ENCODE results near the gene INTS4. TPM values are rescaled to one million over a fixed set of nuclear protein-coding genes. Genes with fewer than 3 reads are reported as not detected.

Gene INTS4
- total and polyA plus RNA-seq, 10 of the 15 experiments (the other 5 are each of a cell fraction or from before 2014, with no cell fraction given): 20.2 to 50.5 (median 40.0) TPM

DNA sequence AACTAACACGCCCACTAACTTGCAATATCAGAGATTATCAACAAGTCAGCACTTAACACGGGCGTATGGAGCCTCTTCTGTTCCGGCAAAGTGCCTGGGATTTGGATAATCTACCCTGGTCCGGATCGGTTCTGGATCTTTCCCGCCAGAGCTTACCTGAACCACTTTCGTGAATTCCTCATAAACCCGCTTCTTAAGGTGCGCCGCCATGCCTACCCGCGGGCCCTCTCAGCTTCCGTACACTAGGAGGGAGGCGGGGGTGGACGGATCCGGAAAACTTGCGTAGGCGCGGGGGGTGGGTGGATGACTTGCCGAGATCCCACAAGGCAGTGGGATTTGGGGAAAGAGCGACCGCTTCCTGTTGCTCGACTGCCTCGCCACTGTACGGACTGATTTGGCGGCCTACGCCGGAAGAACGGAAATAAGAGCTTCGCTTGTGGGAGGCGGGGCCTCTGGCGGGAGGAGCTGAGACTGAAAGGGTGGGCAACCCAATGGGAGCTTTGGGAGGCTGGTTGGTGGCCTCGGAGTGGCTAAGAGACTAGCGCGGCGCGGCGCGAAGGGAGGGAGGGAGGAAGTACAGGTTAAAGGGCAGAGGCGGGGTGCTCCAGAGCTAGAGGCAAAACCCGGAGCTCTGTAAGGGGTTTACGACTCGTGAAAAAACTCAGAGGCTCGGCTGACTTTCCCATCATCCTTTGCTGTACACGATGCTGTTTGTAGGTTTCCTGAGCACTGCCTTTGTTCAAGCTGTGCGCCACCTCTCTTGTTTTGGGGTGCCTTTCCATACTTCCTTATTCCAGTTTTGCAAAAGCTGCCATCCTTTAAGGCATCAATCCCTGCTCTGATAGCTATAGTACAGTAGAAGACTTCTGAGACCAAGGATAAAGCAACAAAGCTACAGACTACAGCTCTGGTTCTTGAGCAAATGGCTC, at the start of gene INTS4 (continued):
- TF ChIP-seq, protein P1, sequence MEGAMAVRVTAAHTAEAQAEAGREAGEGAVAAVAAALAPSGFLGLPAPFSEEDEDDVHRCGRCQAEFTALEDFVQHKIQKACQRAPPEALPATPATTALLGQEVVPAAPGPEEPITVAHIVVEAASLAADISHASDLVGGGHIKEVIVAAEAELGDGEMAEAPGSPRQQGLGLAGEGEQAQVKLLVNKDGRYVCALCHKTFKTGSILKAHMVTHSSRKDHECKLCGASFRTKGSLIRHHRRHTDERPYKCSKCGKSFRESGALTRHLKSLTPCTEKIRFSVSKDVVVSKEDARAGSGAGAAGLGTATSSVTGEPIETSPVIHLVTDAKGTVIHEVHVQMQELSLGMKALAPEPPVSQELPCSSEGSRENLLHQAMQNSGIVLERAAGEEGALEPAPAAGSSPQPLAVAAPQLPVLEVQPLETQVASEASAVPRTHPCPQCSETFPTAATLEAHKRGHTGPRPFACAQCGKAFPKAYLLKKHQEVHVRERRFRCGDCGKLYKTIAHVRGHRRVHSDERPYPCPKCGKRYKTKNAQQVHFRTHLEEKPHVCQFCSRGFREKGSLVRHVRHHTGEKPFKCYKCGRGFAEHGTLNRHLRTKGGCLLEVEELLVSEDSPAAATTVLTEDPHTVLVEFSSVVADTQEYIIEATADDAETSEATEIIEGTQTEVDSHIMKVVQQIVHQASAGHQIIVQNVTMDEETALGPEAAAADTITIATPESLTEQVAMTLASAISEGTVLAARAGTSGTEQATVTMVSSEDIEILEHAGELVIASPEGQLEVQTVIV (IDR thresholded peaks at IDR 0.05; ENCODE audit: borderline replicate concordance, partially characterized antibody): peak; percentile 95
- TF ChIP-seq CHD4 (IDR thresholded peaks at IDR 0.05) (no peak), NFXL1 (IDR thresholded peaks at IDR 0.05; ENCODE audit: borderline replicate concordance) (no peak), KAT2A (conservative IDR thresholded peaks at IDR 0.05; ENCODE audit: control insufficient read depth, low read depth, low read length) (no peak), RUNX3 (IDR thresholded peaks at IDR 0.05; ENCODE audit: low read length) (peak; percentile 85), NR2C1 (IDR thresholded peaks at IDR 0.05) (peak; percentile 97), JUNB (IDR thresholded peaks at IDR 0.05) (no peak), ZNF384 (IDR thresholded peaks at IDR 0.05; ENCODE audit: borderline replicate concordance, low read depth, low read length) (peak; percentile 68; the same call in 1 of the 2 replicates), RBBP5 (conservative IDR thresholded peaks at IDR 0.05) (no peak), WRNIP1 (IDR thresholded peaks at IDR 0.05; ENCODE audit: borderline replicate concordance, low read depth, low read length) (no peak; the same call in 1 of the 2 replicates), STAT1 (conservative IDR thresholded peaks at IDR 0.05) (no peak), FOXK2 (IDR thresholded peaks at IDR 0.05) (peak; percentile 44), RFX5 (IDR thresholded peaks at IDR 0.05; ENCODE audit: low read depth, low read length) (peak; percentile 51; the same call in 1 of the 2 replicates), SMAD5 (IDR thresholded peaks at IDR 0.05; ENCODE audit: low read depth) (peak; percentile 75), CBX3 (IDR thresholded peaks at IDR 0.05; ENCODE audit: borderline replicate concordance, low read depth) (no peak)
- TF ChIP-seq, protein P2, sequence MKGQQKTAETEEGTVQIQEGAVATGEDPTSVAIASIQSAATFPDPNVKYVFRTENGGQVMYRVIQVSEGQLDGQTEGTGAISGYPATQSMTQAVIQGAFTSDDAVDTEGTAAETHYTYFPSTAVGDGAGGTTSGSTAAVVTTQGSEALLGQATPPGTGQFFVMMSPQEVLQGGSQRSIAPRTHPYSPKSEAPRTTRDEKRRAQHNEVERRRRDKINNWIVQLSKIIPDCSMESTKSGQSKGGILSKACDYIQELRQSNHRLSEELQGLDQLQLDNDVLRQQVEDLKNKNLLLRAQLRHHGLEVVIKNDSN (IDR thresholded peaks at IDR 0.05; ENCODE audit: borderline replicate concordance, extremely low read length, insufficient read depth, low read depth, low read length): no peak
- TF ChIP-seq, protein P3, sequence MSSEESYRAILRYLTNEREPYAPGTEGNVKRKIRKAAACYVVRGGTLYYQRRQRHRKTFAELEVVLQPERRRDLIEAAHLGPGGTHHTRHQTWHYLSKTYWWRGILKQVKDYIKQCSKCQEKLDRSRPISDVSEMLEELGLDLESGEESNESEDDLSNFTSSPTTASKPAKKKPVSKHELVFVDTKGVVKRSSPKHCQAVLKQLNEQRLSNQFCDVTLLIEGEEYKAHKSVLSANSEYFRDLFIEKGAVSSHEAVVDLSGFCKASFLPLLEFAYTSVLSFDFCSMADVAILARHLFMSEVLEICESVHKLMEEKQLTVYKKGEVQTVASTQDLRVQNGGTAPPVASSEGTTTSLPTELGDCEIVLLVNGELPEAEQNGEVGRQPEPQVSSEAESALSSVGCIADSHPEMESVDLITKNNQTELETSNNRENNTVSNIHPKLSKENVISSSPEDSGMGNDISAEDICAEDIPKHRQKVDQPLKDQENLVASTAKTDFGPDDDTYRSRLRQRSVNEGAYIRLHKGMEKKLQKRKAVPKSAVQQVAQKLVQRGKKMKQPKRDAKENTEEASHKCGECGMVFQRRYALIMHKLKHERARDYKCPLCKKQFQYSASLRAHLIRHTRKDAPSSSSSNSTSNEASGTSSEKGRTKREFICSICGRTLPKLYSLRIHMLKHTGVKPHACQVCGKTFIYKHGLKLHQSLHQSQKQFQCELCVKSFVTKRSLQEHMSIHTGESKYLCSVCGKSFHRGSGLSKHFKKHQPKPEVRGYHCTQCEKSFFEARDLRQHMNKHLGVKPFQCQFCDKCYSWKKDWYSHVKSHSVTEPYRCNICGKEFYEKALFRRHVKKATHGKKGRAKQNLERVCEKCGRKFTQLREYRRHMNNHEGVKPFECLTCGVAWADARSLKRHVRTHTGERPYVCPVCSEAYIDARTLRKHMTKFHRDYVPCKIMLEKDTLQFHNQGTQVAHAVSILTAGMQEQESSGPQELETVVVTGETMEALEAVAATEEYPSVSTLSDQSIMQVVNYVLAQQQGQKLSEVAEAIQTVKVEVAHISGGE (CRISPR knock-in tag; IDR thresholded peaks at IDR 0.05): no peak
- TF ChIP-seq, protein P4, sequence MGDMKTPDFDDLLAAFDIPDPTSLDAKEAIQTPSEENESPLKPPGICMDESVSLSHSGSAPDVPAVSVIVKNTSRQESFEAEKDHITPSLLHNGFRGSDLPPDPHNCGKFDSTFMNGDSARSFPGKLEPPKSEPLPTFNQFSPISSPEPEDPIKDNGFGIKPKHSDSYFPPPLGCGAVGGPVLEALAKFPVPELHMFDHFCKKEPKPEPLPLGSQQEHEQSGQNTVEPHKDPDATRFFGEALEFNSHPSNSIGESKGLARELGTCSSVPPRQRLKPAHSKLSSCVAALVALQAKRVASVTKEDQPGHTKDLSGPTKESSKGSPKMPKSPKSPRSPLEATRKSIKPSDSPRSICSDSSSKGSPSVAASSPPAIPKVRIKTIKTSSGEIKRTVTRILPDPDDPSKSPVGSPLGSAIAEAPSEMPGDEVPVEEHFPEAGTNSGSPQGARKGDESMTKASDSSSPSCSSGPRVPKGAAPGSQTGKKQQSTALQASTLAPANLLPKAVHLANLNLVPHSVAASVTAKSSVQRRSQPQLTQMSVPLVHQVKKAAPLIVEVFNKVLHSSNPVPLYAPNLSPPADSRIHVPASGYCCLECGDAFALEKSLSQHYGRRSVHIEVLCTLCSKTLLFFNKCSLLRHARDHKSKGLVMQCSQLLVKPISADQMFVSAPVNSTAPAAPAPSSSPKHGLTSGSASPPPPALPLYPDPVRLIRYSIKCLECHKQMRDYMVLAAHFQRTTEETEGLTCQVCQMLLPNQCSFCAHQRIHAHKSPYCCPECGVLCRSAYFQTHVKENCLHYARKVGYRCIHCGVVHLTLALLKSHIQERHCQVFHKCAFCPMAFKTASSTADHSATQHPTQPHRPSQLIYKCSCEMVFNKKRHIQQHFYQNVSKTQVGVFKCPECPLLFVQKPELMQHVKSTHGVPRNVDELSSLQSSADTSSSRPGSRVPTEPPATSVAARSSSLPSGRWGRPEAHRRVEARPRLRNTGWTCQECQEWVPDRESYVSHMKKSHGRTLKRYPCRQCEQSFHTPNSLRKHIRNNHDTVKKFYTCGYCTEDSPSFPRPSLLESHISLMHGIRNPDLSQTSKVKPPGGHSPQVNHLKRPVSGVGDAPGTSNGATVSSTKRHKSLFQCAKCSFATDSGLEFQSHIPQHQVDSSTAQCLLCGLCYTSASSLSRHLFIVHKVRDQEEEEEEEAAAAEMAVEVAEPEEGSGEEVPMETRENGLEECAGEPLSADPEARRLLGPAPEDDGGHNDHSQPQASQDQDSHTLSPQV (IDR thresholded peaks at IDR 0.05): no peak

Data from GM12878 (cell line).